Breast epithelium (tissue), 3 donors: ENCODE results near the gene ERC1.

Experiments used
- POLR2AphosphoS5 ChIP-seq, 3 donors: sonication (generic); formaldehyde crosslinking; IDR thresholded peaks; one replicate each; pipeline ENCODE4 v1.6.1; 2017; ENCODE audit warnings: antibody characterized with exemption in 3 of 3
- TF ChIP-seq, protein P1 (sequence below), 3 donors: fragments of 450-650 bp; IDR thresholded peaks; one replicate each; pipeline ENCODE4 v1.5.1; 2016 to 2017; ENCODE audit warnings: antibody characterized with exemption in 3 of 3, mild to moderate bottlenecking in 3 of 3, moderate library complexity in 3 of 3

DNA sequence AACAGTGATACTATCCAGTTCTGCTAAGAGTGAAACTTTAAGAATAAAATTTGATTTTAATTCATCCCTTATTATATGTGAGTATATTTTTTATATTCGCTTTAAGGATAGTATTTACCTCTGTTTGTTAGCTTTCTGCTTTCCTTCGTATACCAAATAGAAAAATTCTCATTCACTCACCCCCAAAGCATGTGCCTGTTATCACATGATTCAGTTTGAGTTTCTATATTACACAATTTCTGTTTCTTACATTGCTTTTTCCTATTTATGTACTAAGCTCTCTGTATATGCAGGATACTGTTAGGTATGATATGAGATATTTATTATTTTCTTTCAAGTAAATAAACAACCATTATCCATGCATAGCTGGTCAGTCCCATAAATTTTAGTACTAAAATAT lies 328.2 kb downstream of the ERC1 start:
- TF ChIP-seq, protein P1, sequence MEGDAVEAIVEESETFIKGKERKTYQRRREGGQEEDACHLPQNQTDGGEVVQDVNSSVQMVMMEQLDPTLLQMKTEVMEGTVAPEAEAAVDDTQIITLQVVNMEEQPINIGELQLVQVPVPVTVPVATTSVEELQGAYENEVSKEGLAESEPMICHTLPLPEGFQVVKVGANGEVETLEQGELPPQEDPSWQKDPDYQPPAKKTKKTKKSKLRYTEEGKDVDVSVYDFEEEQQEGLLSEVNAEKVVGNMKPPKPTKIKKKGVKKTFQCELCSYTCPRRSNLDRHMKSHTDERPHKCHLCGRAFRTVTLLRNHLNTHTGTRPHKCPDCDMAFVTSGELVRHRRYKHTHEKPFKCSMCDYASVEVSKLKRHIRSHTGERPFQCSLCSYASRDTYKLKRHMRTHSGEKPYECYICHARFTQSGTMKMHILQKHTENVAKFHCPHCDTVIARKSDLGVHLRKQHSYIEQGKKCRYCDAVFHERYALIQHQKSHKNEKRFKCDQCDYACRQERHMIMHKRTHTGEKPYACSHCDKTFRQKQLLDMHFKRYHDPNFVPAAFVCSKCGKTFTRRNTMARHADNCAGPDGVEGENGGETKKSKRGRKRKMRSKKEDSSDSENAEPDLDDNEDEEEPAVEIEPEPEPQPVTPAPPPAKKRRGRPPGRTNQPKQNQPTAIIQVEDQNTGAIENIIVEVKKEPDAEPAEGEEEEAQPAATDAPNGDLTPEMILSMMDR (IDR thresholded peaks at IDR 0.05), result no peak
- no peak for TF ChIP-seq POLR2AphosphoS5 (IDR thresholded peaks at IDR 0.05)
